Stimulated activated naive CD4-positive, alpha-beta T cell treated with Interleukin-2 at 50 U/mL for 16 hours (primary cell): ENCODE results near the gene GNB1.

Experiments
- DNase-seq: peaks from one replicate; lab custom pipeline; 2025; lab: John Stamatoyannopoulos, UW

GNB1 gene

DNA sequence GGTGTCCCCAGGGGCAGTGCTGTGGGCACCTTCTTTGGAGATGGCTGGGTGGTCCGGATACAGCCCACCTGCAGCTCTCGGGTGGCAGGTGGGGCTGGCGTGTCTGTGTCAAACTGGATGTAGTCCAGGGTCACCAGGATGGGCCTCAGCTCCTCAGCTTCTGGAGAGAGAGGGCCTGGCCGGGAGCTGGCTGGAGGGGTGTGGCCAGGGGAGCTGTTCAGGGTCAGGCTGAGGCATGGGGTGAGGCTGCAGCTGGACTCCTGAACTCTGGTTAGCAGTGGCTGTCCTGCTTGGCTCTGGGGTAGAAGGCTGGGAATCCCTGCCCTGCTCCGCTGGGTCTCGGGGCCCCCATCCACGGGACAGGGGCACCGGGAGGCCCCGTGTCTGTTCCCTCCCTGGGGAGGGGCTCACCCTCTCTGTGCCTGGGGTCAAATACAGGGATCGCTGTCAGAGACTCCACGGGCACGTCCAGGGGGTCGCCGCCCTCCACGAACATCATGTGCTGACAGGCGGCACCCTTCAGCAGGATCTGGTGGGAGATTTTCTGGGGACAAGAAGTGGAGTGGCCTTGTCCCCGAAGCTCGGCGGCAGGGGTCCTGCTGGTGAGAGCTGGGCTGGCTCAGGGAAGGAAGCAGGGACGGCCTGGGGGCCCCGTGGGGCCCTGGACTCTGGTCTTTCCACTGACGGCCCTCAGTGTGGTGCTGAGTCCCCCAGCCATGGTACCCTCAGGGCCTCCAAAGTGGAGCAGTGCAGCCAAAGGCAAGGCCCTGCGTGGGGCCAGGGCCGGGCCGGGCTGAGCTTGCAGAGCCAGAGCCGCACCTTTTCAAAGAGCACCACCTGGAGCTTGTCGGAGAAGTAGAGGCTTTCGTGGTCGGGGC, 32.3 kb upstream of the GNB1 start:
- no peak for DNase-seq

DNA sequence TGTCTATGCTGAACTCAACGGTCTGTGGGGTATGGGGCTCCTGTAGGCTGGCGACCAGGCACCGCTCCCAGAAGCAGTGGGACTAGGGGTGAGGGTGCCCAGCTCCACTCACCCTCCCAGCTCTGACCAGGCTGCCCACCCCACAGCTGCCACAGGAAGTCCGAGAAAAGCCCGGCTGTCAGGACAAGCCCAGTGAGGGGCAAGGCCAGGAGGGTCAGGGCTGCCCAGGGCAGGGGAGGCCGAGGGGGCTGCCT, 31.7 kb upstream of the GNB1 start:
- DNase-seq = no peak

DNA sequence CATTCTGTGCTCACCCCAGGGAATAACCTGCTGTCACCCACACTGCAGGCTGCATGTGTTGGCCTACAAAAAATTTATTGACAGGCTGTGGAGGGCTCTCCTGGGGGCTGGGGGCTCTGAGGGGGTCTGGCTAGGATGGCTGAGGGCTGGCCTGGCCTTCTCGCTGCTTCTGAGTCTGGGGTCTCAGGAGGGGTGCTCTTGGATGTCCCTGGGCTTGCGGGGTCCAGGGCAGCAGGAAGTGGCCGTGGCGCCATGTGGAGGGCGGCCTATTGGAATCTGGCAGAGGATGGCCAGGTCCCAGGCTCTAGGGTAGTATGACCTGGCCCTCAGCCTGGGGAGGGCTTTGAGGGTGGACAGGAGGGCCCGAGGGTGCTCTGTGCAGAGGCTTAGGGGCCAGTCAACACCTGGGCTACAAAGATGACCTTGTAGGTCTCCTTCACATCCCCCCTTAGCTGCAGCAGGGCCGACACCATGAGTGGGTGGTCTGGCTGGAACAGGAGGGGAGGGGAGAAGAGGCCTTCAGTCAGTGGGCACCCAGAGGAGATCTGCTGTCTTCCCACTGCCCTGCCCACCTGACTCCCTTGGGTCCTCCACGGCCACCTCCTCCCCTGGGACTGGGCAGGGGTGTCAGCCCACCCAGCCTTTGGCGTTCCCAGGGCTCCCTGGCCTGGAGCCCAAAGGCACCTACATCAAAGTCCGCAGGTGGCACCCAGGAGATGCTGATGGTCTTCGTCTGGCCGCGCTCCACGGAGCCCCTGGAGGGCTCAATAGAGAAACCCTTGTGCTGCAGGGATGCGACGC, 31.2 kb upstream of the GNB1 start:
- no peak for DNase-seq

DNA sequence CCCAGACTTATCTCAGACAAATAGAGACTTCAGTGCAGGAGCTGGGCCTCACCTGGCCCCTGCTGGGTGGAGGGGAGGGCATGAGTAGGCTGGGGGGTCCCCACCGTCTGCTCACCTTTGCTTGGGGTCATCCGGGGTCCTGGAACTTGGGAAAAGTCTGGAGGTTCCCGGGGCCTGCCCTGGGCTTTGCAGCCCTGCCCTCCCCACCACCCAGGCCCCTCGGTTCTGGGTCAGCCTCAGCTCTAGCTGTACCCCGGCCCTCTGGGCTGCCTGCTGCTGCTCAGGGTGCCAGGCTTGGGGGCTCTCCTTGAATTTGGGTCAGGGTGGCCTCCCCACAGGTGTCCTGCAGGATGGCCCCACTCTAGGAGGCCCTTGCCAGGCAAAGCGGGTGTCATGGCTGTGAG, 30.6 kb upstream of the GNB1 start:
- no peak for DNase-seq

DNA sequence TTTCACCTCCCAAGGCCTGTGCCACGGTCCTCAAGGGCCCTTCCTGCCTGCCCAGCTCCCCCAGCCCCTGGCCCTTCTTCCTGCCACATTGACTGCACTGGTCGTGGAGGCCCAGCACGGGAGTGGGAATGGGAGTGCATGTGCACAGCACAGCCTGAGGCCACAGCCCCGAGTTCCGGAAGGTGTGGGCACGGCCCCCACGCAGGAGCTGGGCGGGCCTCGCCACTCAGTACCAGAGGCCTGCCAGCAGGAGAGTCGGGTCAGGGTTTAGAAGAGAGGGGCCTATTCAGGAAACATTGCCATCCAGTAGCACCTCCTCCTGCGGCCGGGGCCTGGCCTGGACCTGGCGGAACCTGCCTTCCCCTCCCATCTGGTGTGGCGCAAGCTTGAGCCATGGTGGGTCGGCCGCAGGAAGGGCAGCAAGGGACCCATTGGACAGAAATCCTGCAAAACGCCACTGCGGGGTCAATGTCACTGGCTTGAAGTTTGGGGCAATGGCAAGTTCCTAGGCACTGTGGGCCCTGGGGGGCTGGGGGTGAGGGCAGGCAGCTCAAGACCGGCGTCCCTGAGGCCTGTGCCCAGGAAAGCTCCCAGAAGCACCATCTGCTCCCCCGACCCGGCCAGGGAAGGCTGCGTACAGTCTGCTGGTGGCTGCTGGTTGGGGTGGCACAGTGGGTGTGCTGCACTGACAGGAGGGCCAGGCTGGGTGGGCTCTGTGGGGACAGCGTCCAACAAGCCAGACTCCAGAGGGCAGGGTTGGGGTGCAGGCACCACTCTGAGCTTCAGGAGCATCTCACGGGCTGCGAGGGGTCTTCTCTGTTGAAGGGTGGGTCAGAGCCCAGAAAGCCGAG, 29.9 kb upstream of the GNB1 start:
- DNase-seq = no peak

DNA sequence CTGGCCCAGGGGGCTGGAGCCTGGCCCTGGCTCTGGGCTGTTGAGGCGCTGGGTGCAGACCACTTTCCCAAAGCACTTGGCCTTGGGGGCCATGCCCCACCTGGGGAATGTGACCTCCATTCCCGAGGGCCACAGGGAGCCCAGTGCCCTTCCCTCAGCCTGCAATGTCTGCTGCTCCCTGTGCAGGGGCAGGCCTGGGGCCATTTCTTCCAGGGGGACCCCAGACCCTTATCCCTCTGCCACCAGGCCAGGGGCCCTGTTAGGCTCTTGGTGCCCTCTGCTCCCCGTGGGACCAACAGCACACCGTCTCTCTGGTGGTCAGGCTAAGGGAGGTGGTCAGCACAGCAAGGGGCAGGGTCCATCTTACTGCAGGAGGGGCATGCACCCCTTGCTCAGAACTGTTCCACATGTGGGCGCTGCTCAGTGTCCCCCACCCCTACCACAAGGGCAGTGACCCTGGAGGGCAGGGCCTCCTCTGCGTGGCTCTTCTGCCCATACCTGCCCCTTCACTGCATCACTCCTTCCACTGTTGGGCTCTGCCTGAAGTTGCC, 29.2 kb upstream of the GNB1 start:
- no peak for DNase-seq

DNA sequence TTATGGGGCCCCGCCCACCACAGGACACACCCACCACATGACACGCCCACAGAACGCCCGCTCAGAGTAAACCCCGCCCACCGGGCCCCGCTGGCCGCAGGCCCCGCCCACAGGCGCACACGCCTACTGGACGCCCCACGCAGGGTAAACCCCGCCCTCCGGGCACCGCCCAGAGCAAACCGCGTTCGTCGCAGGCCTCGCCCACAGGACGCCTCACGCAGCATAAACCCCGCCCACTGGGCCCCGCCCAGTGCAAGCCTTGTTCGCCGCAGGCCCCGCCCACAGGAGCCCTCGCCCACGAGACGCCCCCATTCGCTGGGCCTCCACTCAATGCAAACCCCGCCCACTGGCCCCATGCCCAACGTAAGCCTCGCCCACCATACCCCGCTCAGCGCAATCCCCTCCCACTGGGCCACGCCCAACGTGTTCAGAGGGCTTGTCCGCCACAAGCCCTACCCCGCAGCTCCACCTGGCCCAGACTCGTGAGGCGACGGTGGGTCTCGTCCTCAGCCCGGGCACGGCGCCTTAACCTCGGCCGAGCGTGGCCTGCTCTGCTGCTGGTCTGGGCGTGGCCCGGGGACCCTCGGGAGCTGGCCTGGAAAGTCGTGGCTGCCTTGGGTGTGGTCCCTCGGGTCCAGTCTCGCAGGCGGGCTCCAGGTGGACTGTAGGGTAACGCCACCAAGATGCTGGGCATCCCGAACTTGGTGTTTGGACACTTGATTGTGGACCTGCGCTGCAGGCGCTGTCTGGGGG, 28.6 kb upstream of the GNB1 start:
- peak; percentile 95 for DNase-seq

DNA sequence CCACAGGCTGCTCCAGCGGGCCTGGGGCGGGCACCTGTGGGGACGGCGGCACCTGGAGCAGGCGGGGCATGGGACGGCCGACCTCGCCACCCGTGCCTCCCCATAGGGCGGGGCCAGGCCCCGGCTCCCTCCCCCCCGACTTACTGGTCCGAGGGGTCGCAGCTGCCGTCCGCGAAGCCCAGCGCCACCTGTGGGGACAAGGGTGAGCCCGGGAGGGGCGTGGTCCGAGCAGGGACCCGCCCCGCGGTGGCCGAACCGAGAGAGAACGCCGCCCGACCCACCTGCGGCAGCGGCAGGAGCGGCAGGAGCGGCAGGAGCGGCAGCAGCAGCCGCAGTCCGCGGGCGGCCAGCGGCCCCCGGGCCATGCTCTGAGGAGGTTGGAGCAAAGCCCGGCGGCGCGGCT, 28.0 kb upstream of the GNB1 start, which contains the start of gene TMEM52:
TSS of gene TMEM52 (minus strand) at position 379 of the 403 bp plus-strand sequence. CDS start at position 365, 14 bp downstream.
- peak; percentile 54 for DNase-seq

DNA sequence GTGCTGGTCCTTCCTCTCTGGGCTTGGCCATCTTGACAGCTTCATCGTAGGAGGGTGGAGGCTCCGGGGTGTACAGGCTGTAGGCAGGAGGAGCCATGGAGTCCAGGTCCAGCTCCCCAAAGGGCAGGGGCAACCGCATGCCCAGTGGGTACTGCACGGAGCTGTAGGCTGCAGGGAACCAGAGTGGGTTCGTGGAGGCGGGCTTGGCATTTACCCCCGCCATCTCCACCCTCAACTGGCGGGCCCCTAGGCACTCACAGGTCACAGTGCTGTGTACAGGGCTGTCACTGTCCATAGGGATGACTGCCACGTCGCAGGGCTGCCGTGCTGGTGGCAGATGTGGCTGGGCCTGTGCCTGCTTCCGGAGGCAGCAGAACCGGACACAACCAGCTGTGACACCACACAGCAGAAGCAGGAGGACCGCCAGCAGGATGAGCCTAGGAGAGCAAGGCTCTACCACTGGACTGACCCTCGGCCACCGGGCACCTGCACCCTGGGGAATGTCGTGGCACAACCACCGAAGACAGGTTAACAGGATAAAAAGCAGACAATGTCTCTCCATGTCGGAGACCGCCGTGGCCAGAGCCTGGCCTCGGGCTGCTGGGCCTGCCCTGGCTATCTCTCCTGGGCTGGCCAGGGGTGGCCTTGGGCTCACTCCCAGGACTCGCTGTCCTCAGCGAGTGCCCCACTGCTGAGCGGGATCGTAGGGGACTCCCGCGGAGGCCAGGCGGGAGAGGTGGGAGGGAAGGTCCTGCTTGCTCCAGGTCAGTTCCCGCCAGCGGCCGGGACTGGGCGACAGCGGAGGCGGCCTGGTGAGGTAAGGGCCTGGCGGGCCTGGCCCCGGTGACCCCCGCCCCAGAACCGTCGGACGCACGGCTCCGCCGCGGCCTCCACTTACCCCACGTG, 27.4 kb upstream of the GNB1 start:
- no peak for DNase-seq

DNA sequence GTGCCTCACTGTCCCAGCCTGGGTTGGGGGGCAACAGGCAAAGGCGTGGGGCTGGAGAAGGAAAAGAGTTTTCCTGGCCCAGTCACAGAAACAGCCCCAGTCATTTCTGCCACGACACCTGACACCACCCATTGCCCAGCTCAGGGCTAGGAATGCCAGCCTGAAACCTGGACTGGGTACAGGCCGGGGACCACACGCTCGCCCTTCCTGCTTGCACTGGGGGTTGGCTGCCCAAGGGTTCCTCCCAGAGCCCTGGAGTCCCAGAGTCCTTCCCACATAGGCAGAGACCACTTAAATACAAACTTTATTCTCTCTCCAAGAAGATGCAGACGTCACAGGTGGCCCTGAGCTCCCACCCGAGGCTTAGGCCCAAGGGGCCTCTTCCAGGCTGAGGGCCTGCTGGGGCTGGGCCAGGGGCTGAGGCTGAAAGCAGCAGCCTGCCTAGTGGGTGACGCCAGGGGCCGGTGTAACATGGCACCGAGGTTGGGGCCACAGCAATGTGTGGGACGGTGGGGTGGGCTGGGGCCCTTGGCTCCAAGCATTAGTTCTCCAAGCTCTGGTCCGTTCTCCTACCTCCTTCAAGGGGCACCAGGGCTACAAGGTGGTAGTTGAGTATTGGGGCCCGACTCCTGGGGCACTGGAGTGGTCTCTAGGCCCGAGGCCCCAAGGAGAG, 26.6 kb upstream of the GNB1 start:
- no peak for DNase-seq

DNA sequence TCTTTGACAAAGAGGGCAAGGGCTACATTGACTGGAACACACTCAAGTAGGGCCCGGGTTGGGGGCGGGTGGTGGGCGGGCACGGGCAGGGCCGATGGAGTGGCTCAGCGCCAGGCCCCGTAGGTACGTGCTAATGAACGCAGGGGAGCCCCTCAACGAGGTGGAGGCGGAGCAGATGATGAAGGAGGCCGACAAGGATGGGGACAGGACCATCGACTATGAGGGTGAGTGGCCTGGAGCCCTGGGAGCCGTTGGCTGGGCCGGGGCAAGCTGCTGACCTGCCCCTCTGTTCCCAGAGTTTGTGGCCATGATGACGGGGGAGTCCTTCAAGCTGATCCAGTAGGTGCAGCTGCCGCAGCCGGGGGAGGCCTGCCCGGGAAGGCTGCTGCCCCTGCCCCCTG, 26.0 kb upstream of the GNB1 start:
- no peak for DNase-seq

DNA sequence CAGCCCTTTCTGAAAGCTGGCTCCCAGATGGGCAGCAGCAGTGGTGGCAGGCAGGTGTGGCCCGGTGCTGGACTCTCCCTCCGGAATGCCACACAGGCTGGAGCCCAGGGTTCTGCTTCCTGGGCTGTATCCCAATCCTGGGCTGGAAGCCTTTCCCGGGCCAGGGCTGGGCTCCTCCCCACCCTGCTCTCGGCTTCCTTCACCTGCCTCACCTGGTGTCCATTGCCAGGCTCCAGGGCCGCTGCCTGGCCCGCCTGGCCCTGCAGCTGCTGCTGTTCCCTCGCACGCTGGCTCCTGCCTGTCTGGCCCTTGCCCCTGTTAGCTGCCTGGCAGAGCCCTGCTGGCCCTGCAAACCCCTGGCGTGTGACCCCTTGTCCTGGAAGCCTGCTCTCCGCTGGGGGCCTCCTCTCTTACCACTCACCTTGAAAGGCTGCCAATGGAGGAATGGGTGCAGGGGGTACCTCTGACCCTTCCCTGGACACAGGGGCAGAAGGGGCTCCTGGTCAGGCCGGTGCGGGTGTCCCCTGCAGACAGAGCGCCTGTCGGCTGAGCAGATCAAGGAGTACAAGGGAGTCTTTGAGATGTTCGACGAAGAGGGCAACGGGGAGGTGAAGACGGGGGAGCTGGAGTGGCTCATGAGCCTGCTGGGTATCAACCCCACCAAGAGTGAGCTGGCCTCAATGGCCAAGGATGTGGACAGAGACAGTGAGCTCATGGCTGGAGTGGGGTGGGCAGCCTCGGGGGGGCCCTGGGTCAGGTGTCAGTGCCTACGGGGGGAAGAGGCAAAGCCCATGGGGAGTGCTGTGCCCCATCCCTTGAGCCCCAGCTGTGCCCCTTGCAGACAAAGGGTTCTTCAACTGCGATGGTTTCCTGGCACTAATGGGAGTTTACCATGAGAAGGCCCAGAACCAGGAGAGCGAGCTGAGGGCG, 25.3 kb upstream of the GNB1 start:
- DNase-seq = no peak

DNA sequence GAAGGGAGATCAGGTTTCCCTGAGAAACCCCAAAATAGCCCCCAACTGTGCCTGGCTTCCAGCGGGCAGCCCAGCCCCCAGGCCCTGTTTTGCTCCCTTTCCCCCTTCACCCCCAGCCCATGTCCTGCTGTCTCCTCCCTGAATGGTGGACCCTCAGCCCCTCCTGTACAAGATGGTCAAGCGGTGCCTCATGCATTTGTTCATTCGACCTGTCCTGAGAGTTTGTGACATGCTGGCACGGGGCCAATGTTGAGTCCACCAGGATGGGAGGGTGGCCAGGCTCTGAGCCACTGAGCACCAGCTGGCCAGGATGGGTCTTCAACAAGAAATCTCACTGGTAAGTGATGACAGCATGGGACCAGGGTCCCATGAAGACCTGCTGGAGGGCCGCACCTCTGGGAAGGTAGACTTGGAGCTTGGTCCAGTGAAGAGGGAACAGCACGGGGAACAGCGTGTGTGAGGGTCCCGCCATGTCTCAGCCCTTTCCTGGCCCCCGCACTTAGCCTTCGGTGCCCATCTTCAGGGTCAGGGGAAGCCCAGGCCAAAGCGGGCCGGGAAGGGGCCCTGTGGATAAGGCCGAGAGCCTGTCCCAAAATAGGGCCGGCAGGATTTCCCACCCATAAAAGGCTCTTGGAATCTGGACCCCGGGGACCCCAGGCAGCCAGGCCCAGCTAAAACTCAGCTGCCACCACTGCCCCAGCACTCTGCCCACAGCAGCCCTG, 24.2 kb upstream of the GNB1 start, which contains the start of gene CALML6:
TSS of gene CALML6 (plus strand) at position 290 of the 722 bp plus-strand sequence. CDS start at position 311, 21 bp downstream.
- no peak for DNase-seq

DNA sequence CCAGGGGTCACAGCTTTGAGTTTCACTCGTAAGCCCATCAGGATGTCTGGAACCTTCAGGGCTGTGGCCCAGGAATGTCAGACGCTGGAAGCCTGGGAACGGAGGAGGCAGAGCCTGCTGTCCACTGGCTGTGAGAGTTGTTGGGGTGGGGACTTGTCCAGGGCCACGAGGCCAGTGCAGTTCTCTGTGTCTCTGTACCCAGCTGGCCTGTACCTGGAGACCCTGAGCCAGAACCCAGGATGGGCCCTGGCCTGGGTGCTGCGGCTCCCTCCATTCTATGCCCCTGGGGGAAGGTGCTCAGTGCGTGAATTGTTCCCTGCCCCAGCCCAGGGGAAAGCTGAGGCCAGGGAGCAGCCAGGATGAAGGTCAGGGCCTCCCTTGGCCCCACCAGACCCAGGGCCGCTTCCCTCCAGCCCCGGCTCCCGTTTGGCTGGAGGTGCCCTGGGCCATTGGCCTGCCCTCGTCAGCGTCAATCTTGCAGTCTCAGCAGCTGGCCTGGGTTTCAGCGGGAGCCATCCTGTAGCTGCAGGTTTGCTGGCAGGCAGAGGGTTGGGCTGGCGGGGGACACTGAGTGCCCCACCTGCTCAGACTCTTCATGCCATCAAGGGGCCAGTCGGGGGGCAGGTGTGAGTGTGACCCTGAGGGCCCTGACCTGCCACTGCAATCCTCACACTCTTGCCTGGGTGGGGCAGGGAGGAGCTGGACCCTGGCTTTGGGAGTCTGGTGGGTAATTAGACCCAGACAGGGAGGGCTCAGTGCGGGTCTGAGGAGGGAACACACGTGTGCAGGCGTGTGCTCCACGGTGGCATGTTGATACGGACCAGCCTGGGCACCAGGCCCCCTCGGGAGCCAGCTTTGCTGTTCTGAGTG, 23.4 kb upstream of the GNB1 start:
- DNase-seq = no peak

DNA sequence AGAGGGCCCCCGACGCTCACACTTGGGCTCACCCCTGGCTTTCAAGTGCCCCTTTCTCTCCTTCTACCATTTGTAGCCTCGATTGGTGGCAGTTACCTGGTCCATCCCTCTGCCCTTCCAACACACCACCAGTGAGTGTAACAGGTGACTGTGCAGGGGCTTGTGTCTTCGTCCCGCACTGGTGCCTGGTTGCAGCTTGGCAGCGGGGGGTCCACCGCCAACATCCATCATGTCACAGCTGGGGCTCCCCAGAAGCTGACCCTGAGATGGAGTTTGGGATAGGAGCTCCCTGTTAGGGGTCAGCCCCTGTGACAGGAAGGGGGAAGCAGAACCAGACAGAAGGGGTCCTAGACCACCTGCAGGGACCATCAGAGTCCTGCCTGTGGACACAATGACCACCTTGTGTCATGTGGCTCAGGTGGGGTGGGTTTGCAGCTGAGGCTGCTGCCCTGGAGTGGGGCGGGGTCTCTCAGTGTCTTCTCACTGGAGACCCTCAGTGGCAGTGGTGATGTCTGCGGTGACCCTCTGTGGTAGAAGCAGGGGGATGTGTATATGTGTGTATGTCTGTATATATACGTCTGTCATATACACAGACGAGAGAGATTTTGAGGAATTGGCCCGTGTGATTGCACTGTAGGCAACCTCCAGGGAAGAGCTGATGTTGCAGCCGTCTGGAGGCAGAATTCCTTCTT, 20.6 kb upstream of the GNB1 start:
- no peak for DNase-seq

DNA sequence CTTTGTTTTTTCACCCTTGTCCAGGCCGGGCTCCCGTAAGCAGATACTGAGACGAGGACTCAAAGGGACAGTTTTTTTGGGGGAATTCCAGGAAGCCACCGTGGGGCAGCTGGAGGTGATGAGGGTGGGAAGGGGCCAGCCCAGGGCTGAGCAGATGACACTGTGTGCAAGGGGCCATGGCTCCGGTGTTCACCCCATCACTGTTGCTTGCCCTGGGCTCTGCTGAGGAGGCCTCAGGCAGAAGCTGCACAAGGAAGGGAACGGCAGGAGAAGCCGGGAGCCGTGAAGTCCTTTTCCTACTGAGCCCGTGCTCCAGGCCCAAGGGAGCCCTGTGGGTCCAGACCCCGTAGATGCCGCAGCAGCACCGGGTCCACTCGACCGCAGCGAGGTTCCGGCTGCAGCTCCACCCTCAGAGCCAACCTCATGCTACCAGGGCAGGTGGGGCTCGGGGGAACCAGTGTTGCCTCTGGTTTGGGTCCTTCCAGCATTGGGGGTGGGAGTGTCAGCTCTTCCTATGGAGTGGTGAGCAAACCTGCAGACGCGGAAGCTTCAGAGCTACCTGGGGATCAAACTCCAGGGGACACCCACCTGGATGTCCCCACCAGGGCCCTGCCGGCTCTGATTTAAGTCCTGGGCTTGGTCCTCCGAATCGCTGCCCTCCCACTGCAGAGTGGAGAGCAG, 19.9 kb upstream of the GNB1 start:
- DNase-seq = no peak
